Measurements from ENCODE around the gene SCD5. TPM values are rescaled to one million over a fixed set of nuclear protein-coding genes. Genes with fewer than 3 reads are reported as not detected.

Gene SCD5
- total and polyA plus RNA-seq, 2 donors (not counting 1 experiment from before 2014, with no cell fraction given), result 0.03 TPM; not detected in 1

GRCh38 chr4:82715731-82716617, 82.6 kb downstream of the SCD5 start:
- Histone ChIP-seq H3K27ac (ENCODE audit: low read length in 2 of 2) (no peak overlapping the region), H3K9ac (ENCODE audit: low read length) (no peak overlapping the region), H3K79me2 (ENCODE audit: control insufficient read depth, insufficient read depth, low read length) (no peaks in the 10 kb centered on the region), H3K9me3 (ENCODE audit: control extremely low read depth in 1 of 3, control insufficient read depth in 2 of 3, insufficient read depth in 1 of 3, low read length in 2 of 3) (no peaks in the 10 kb centered on the region), H2AFZ (ENCODE audit: insufficient read depth, low read depth, low read length, poor library complexity, severe bottlenecking) (no peak overlapping the region), H3K4me3 (ENCODE audit: control extremely low read depth in 1 of 5, extremely low read depth in 1 of 5, insufficient read depth in 1 of 5, low read depth in 2 of 5, low read length in 4 of 5) (no peak overlapping the region), H3K4me1 (ENCODE audit: control insufficient read depth in 2 of 2, insufficient read depth in 2 of 2, low read length in 2 of 2) (no peaks in the 10 kb centered on the region), H4K20me1 (ENCODE audit: control insufficient read depth, insufficient read depth, low read length, poor library complexity, severe bottlenecking) (no peaks in the 10 kb centered on the region), H3K27me3 (replicated peaks in 1 of 4; ENCODE audit: control extremely low read depth in 1 of 4, control insufficient read depth in 3 of 4, insufficient read depth in 4 of 4, low read length in 3 of 4) (no peaks in the 10 kb centered on the region), H3K36me3 (replicated peaks in 1 of 2; ENCODE audit: control extremely low read depth in 1 of 2, control insufficient read depth in 1 of 2, extremely low read depth in 1 of 2, insufficient read depth in 2 of 2, low read length in 1 of 2) (no peaks in the 10 kb centered on the region), H3K4me2 (replicated peaks; ENCODE audit: low read depth, low read length, poor library complexity, severe bottlenecking) (no peak overlapping the region)
- Mint-ChIP-seq H3K4me3 (no peak overlapping the region), H3K9me3 (ENCODE audit: insufficient read depth) (no peaks in the 10 kb centered on the region), H3K27ac (no peak overlapping the region), H3K4me1 (no peaks in the 10 kb centered on the region), H3K27me3 (peaks cover 11% of the 10 kb centered on the region)
- intact Hi-C loops (cut with micrococcal nuclease), result no loop called here
- ATAC-seq (ENCODE audit: low read depth) (no peak), DNase-seq (no peak)
- 87% methylated on average over 11 of the region's 12 CpGs for WGBS (ENCODE audit: insufficient coverage)
- ChIA-PET POLR2A (no interaction called here), CTCF (no interaction called here)
- TF ChIP-seq EZH2 (IDR thresholded peaks at IDR 0.05; ENCODE audit: borderline replicate concordance, insufficient read depth, low read depth, low read length, poor library complexity, severe bottlenecking), result no peak
- no peak for TF ChIP-seq CTCF (IDR thresholded peaks at IDR 0.05)

- no peak for ATAC-seq (ENCODE audit: low read depth)
- no peaks in the 10 kb centered on the region for H3K9me3 Mint-ChIP-seq (ENCODE audit: insufficient read depth)
- no peaks in the 10 kb centered on the region for H3K79me2 ChIP-seq (ENCODE audit: control insufficient read depth, insufficient read depth, low read length)
- no peak overlapping the region for H2AFZ ChIP-seq (ENCODE audit: insufficient read depth, low read depth, low read length, poor library complexity, severe bottlenecking)
- no peaks in the 10 kb centered on the region for H3K4me1 ChIP-seq (ENCODE audit: control insufficient read depth in 2 of 2, insufficient read depth in 2 of 2, low read length in 2 of 2)
- no peak overlapping the region for H3K4me3 Mint-ChIP-seq
- intact Hi-C loops (cut with micrococcal nuclease), result no loop called here
- no peaks in the 10 kb centered on the region for H3K27me3 ChIP-seq (replicated peaks in 1 of 4; ENCODE audit: control extremely low read depth in 1 of 4, control insufficient read depth in 3 of 4, insufficient read depth in 4 of 4, low read length in 3 of 4)
- no peak for DNase-seq
- no peaks in the 10 kb centered on the region for H3K4me1 Mint-ChIP-seq
- TF ChIP-seq EZH2 (IDR thresholded peaks at IDR 0.05; ENCODE audit: borderline replicate concordance, insufficient read depth, low read depth, low read length, poor library complexity, severe bottlenecking), result no peak
- no peak overlapping the region for H3K27ac ChIP-seq (ENCODE audit: low read length in 2 of 2)
- H3K4me3 ChIP-seq (ENCODE audit: control extremely low read depth in 1 of 5, extremely low read depth in 1 of 5, insufficient read depth in 1 of 5, low read depth in 2 of 5, low read length in 4 of 5), result no peak overlapping the region
- POLR2A ChIA-PET, result no interaction called here
- no peaks in the 10 kb centered on the region for H3K36me3 ChIP-seq (replicated peaks in 1 of 2; ENCODE audit: control extremely low read depth in 1 of 2, control insufficient read depth in 1 of 2, extremely low read depth in 1 of 2, insufficient read depth in 2 of 2, low read length in 1 of 2)
- no peaks in the 10 kb centered on the region for H4K20me1 ChIP-seq (ENCODE audit: control insufficient read depth, insufficient read depth, low read length, poor library complexity, severe bottlenecking)
- peaks cover 11% of the 10 kb centered on the region for H3K27me3 Mint-ChIP-seq
- no peaks in the 10 kb centered on the region for H3K9me3 ChIP-seq (ENCODE audit: control extremely low read depth in 1 of 3, control insufficient read depth in 2 of 3, insufficient read depth in 1 of 3, low read length in 2 of 3)
- H3K27ac Mint-ChIP-seq, result no peak overlapping the region
- CTCF ChIA-PET, result no interaction called here
- H3K4me2 ChIP-seq (replicated peaks; ENCODE audit: low read depth, low read length, poor library complexity, severe bottlenecking), result no peak overlapping the region
- no peak overlapping the region for H3K9ac ChIP-seq (ENCODE audit: low read length)
- 96% methylated on average over 3 of the region's 3 CpGs for WGBS (ENCODE audit: insufficient coverage)
Observed at GRCh38 chr4:82713856-82714255, 84.7 kb downstream of the SCD5 start.

Measured in B cell (primary cell).